ENCODE data around the gene OR13G1. TPM values are rescaled to one million over a fixed set of nuclear protein-coding genes. Genes with fewer than 3 reads are reported as not detected.

OR13G1 gene
- total RNA-seq, 1 experiment from 2014 or later = not detected

DNA sequence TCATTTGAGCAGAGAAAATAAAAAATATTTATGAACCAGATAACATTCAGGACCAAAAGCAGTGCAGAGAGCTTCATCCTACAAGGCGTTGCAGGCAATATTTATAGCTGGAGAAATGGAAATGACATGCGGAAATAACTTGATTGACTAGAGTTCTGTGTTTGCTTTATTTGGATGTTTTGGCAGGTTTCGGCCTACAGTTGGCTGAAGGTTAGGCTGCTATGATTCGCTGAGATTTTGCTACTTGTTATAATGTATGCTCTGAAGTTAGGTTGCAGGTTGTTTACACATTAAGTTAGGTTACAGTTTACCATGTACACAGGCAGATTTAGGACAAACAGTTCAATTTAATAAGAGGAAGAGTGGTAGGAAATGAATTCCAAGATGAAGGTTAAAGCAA lies 632 bp upstream of the OR13G1 start:
- Histone ChIP-seq H3K4me1 (replicated peaks; ENCODE audit: insufficient read depth) (no peaks in the 10 kb centered on the region), H3K79me2 (ENCODE audit: low read depth) (no peaks in the 10 kb centered on the region), H3K9me2 (ENCODE audit: insufficient read depth) (no peaks in the 10 kb centered on the region), H3K4me3 (no peak overlapping the region), H2AFZ (no peak overlapping the region), H3K27ac (no peak overlapping the region), H3K4me2 (no peak overlapping the region), H3K9me3 (ENCODE audit: insufficient read depth, low read depth) (no peaks in the 10 kb centered on the region), H4K20me1 (ENCODE audit: insufficient read depth) (no peaks in the 10 kb centered on the region), H3K27me3 (ENCODE audit: insufficient read depth, low read depth) (no peaks in the 10 kb centered on the region), H3F3A (ENCODE audit: insufficient read depth, low read depth) (no peaks in the 10 kb centered on the region), H3K36me3 (ENCODE audit: low read depth) (no peaks in the 10 kb centered on the region)
- BruUV-seq (replicated peaks) = no TSS peak
- ChIA-PET POLR2A (ENCODE audit: unreplicated experiment) (no interaction called here), CTCF (no interaction called here)
- TF ChIP-seq EZH2 (IDR thresholded peaks at IDR 0.05; ENCODE audit: low read depth) = no peak
- TF ChIP-seq, protein P1, sequence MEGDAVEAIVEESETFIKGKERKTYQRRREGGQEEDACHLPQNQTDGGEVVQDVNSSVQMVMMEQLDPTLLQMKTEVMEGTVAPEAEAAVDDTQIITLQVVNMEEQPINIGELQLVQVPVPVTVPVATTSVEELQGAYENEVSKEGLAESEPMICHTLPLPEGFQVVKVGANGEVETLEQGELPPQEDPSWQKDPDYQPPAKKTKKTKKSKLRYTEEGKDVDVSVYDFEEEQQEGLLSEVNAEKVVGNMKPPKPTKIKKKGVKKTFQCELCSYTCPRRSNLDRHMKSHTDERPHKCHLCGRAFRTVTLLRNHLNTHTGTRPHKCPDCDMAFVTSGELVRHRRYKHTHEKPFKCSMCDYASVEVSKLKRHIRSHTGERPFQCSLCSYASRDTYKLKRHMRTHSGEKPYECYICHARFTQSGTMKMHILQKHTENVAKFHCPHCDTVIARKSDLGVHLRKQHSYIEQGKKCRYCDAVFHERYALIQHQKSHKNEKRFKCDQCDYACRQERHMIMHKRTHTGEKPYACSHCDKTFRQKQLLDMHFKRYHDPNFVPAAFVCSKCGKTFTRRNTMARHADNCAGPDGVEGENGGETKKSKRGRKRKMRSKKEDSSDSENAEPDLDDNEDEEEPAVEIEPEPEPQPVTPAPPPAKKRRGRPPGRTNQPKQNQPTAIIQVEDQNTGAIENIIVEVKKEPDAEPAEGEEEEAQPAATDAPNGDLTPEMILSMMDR (conservative IDR thresholded peaks at IDR 0.05) = no peak
- intact Hi-C loops (cut with micrococcal nuclease; ENCODE audit: unreplicated experiment) = no loop called here
- DNase-seq = no peak

DNA sequence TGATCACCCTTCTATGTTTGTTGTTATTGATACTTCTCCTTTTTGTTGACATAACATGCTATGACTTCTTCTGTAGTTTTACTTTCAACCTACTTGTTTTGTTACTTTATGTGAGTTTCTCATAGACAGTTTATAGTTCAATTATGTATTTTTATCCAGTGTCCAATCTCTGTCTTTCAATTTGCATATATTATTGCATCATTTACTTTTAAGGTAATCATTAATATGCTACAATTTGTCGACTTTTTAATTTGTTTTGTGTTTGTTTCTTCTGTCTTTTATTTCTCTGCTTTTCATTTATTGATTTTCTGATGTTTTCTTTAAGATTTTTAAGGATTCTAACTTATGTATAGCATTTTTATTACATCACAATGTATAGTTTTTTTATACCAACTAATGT lies 10.3 kb downstream of the OR13G1 start:
- H3K4me3 ChIP-seq = no peak overlapping the region

DNA sequence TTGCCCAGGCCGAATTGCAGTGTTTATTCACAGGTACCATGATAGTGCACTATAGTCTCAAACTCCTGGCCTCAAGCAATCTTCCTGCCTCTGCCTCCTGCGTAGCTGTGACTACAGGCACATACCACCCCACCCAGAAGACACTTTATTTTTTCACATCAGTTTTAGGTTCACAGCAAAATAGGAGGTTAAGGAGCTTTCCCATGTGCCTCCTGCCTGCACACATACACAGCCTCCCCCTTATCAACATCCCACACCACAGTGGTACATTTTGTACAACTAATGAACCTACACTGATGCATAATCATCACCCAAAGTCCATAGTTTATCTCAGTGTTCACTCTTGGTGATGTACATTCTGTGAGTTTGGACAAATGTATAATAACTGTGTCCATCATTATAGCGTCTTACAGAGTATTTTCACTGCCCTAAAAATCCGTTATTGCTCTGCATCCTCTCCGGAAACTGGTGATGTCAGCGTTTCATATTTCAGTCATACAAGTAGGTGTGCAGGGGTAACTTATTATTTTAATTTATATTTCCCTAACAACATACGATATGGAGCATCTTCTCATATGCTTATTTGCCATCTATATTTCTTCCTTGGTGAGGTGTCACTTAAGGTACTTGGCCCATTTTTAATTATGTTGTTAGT lies 23.2 kb downstream of the OR13G1 start:
- Histone ChIP-seq H4K20me1 (ENCODE audit: insufficient read depth) (no peaks in the 10 kb centered on the region), H3F3A (ENCODE audit: insufficient read depth, low read depth) (no peaks in the 10 kb centered on the region), H3K36me3 (ENCODE audit: low read depth) (no peaks in the 10 kb centered on the region), H2AFZ (no peak overlapping the region), H3K9me3 (ENCODE audit: insufficient read depth, low read depth) (no peaks in the 10 kb centered on the region), H3K27me3 (ENCODE audit: insufficient read depth, low read depth) (no peaks in the 10 kb centered on the region), H3K9me2 (ENCODE audit: insufficient read depth) (no peaks in the 10 kb centered on the region), H3K4me2 (no peak overlapping the region), H3K4me1 (replicated peaks; ENCODE audit: insufficient read depth) (no peaks in the 10 kb centered on the region), H3K27ac (no peak overlapping the region), H3K79me2 (ENCODE audit: low read depth) (no peaks in the 10 kb centered on the region), H3K4me3 (no peak overlapping the region)
- ChIA-PET POLR2A (ENCODE audit: unreplicated experiment) (no interaction called here), CTCF (no interaction called here)
- no peak for TF ChIP-seq EZH2 (IDR thresholded peaks at IDR 0.05; ENCODE audit: low read depth)
- TF ChIP-seq, protein P1 (conservative IDR thresholded peaks at IDR 0.05) = no peak
- intact Hi-C loops (cut with micrococcal nuclease; ENCODE audit: unreplicated experiment) = no loop called here
- no TSS peak for BruUV-seq (replicated peaks)
- DNase-seq = no peak

More for the DNA sequence above, 10.3 kb downstream of the OR13G1 start:
- TF ChIP-seq EZH2 (IDR thresholded peaks at IDR 0.05; ENCODE audit: low read depth) = no peak
- TF ChIP-seq, protein P1 (conservative IDR thresholded peaks at IDR 0.05) = no peak
- H3K27me3 ChIP-seq (ENCODE audit: insufficient read depth, low read depth) = no peaks in the 10 kb centered on the region
- POLR2A ChIA-PET (ENCODE audit: unreplicated experiment) = no interaction called here
- no peaks in the 10 kb centered on the region for H3K36me3 ChIP-seq (ENCODE audit: low read depth)
- no peak overlapping the region for H3K4me2 ChIP-seq
- intact Hi-C loops (cut with micrococcal nuclease; ENCODE audit: unreplicated experiment) = no loop called here
- H3K9me2 ChIP-seq (ENCODE audit: insufficient read depth) = no peaks in the 10 kb centered on the region
- H4K20me1 ChIP-seq (ENCODE audit: insufficient read depth) = no peaks in the 10 kb centered on the region
- H3F3A ChIP-seq (ENCODE audit: insufficient read depth, low read depth) = no peaks in the 10 kb centered on the region
- H2AFZ ChIP-seq = no peak overlapping the region
- no TSS peak for BruUV-seq (replicated peaks)
- H3K9me3 ChIP-seq (ENCODE audit: insufficient read depth, low read depth) = no peaks in the 10 kb centered on the region
- H3K79me2 ChIP-seq (ENCODE audit: low read depth) = no peaks in the 10 kb centered on the region
- no peak for DNase-seq
- CTCF ChIA-PET = no interaction called here
- H3K4me1 ChIP-seq (replicated peaks; ENCODE audit: insufficient read depth) = no peaks in the 10 kb centered on the region
- no peak overlapping the region for H3K27ac ChIP-seq

All from PC-9 (cell line).